ENCODE results near the gene GPR162.
A peak's percentile ranks its signal among the peaks of the same experiment; 100 is the strongest.

Gene GPR162

GRCh38 chr12:6792522-6793201 lies 29.0 kb upstream of the GPR162 start:
- Histone ChIP-seq H3K9me2 (replicated peaks; ENCODE audit: low read depth, low read length) (no peaks in the 10 kb centered on the region), H3K4me2 (ENCODE audit: low read depth, low read length, poor library complexity, severe bottlenecking) (peak overlapping the region; percentile 63), H3K4me1 (ENCODE audit: insufficient read depth, low read length, poor library complexity, severe bottlenecking) (peaks cover 20% of the 10 kb centered on the region), H4K20me1 (ENCODE audit: insufficient read depth, low read length, poor library complexity, severe bottlenecking) (no peaks in the 10 kb centered on the region), H3K36me3 (ENCODE audit: insufficient read depth, low read length) (no peaks in the 10 kb centered on the region), H3K27me3 (ENCODE audit: insufficient read depth, low read length, poor library complexity, severe bottlenecking) (no peaks in the 10 kb centered on the region), H3K9me3 (ENCODE audit: insufficient read depth, low read depth, low read length) (no peaks in the 10 kb centered on the region), H3F3A (ENCODE audit: low read depth) (no peaks in the 10 kb centered on the region), H2AFZ (ENCODE audit: low read length) (peak overlapping the region; percentile 79), H3K9ac (ENCODE audit: low read depth, low read length, poor library complexity, severe bottlenecking) (peak overlapping the region; percentile 58), H3K79me2 (ENCODE audit: insufficient read depth, low read length) (no peaks in the 10 kb centered on the region), H3K4me3 (ENCODE audit: low read length, poor library complexity, severe bottlenecking) (peak overlapping the region; percentile 52)
- no peak for TF ChIP-seq CTCF (conservative IDR thresholded peaks at IDR 0.05; ENCODE audit: low read length)
- no peak for TF ChIP-seq EZH2phosphoT487 (IDR thresholded peaks at IDR 0.05; ENCODE audit: borderline replicate concordance)

DNA sequence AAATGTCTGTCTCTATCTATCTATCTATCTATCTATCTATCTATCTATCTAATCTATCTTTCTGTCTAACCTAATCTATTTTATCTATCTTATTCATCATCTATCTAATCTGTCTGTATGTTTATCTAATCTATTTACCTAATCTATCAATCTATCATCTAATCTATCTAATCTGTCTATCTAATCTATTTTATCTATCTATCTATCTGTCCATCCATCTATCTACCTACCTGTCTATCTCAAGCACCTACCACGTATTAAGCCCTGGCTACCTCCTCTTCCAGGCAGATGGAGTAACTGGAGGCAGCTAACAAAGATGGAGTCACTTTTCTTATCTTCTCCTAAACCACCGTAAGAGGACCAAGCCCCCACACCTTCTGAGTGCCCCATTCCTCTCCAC lies 26.5 kb upstream of the GPR162 start:
- no peak overlapping the region for H3K9ac ChIP-seq (ENCODE audit: low read depth, low read length, poor library complexity, severe bottlenecking)
- H3F3A ChIP-seq (ENCODE audit: low read depth) = no peaks in the 10 kb centered on the region
- TF ChIP-seq CTCF (conservative IDR thresholded peaks at IDR 0.05; ENCODE audit: low read length) (no peak), EZH2phosphoT487 (IDR thresholded peaks at IDR 0.05; ENCODE audit: borderline replicate concordance) (no peak)
- H3K79me2 ChIP-seq (ENCODE audit: insufficient read depth, low read length) = no peaks in the 10 kb centered on the region
- H3K4me3 ChIP-seq (ENCODE audit: low read length, poor library complexity, severe bottlenecking) = no peak overlapping the region
- H3K27me3 ChIP-seq (ENCODE audit: insufficient read depth, low read length, poor library complexity, severe bottlenecking) = no peaks in the 10 kb centered on the region
- no peaks in the 10 kb centered on the region for H3K36me3 ChIP-seq (ENCODE audit: insufficient read depth, low read length)
- no peak overlapping the region for H2AFZ ChIP-seq (ENCODE audit: low read length)
- H4K20me1 ChIP-seq (ENCODE audit: insufficient read depth, low read length, poor library complexity, severe bottlenecking) = no peaks in the 10 kb centered on the region
- no peak overlapping the region for H3K4me2 ChIP-seq (ENCODE audit: low read depth, low read length, poor library complexity, severe bottlenecking)
- peaks cover 14% of the 10 kb centered on the region for H3K4me1 ChIP-seq (ENCODE audit: insufficient read depth, low read length, poor library complexity, severe bottlenecking)
- H3K9me2 ChIP-seq (replicated peaks; ENCODE audit: low read depth, low read length) = no peaks in the 10 kb centered on the region
- no peaks in the 10 kb centered on the region for H3K9me3 ChIP-seq (ENCODE audit: insufficient read depth, low read depth, low read length)

- Histone ChIP-seq H3K4me1 (ENCODE audit: insufficient read depth, low read length, poor library complexity, severe bottlenecking) (peaks cover 14% of the 10 kb centered on the region), H3K4me2 (ENCODE audit: low read depth, low read length, poor library complexity, severe bottlenecking) (no peak overlapping the region), H3K79me2 (ENCODE audit: insufficient read depth, low read length) (no peaks in the 10 kb centered on the region), H2AFZ (ENCODE audit: low read length) (no peak overlapping the region), H3K9ac (ENCODE audit: low read depth, low read length, poor library complexity, severe bottlenecking) (no peak overlapping the region), H3F3A (ENCODE audit: low read depth) (no peaks in the 10 kb centered on the region), H3K9me3 (ENCODE audit: insufficient read depth, low read depth, low read length) (no peaks in the 10 kb centered on the region), H3K4me3 (ENCODE audit: low read length, poor library complexity, severe bottlenecking) (no peak overlapping the region), H4K20me1 (ENCODE audit: insufficient read depth, low read length, poor library complexity, severe bottlenecking) (no peaks in the 10 kb centered on the region), H3K27me3 (ENCODE audit: insufficient read depth, low read length, poor library complexity, severe bottlenecking) (no peaks in the 10 kb centered on the region), H3K36me3 (ENCODE audit: insufficient read depth, low read length) (no peaks in the 10 kb centered on the region), H3K9me2 (replicated peaks; ENCODE audit: low read depth, low read length) (no peaks in the 10 kb centered on the region)
- no peak for TF ChIP-seq EZH2phosphoT487 (IDR thresholded peaks at IDR 0.05; ENCODE audit: borderline replicate concordance)
- TF ChIP-seq CTCF (conservative IDR thresholded peaks at IDR 0.05; ENCODE audit: low read length) = no peak
Observed at GRCh38 chr12:6796576-6796975, 25.0 kb upstream of the GPR162 start.

Measured in Loucy (cell line).